A673 (cell line): ENCODE measurements around the gene CCDC85A. TPM values are rescaled to one million over a fixed set of nuclear protein-coding genes. Genes with fewer than 3 reads are reported as not detected.

ENCODE experiments used
- BruUV-seq: library from RNA; stranded (reverse); fragments of 400-500 nt; replicated peaks from 2 replicates; lab custom pipeline; 2021; lab: Mats Ljungman, UMichigan
- CTCF ChIA-PET: fragments of 300-600 bp; sonication (Branson Sonifier 250); formaldehyde crosslinking; loops from one replicate; lab custom pipeline; 2022; ENCODE audit warnings: antibody characterized with exemption; lab: Charles Lee
- POLR2A ChIA-PET: fragments of 300-600 bp; sonication (Branson Sonifier 250); formaldehyde crosslinking; loops from one replicate; lab custom pipeline; 2022; ENCODE audit warnings: antibody characterized with exemption; ENCODE audit not compliant: low non-redundant PET; lab: Charles Lee
- DNase-seq: peaks from one replicate; pipeline ENCODE4 v3.0.0-alpha.2; 2015; ENCODE audit warnings: low spot score
- H3K27ac ChIP-seq: fragments of 200-600 bp; sonication (generic); 2 replicates; pipeline ENCODE4 v1.5.1; 2016; ENCODE audit warnings: mixed run types, low read depth, mild to moderate bottlenecking, mixed read lengths, antibody characterized with exemption, low read length; ENCODE audit not compliant: poor library complexity, severe bottlenecking
- H3K27me3 ChIP-seq: fragments of 200-600 bp; sonication (generic); replicated peaks from 2 replicates; pipeline ENCODE4 v1.6.1; 2017; ENCODE audit warnings: mixed run types, low read depth, mild to moderate bottlenecking, mixed read lengths, antibody characterized with exemption, low read length; ENCODE audit not compliant: insufficient read depth, poor library complexity
- H3K36me3 ChIP-seq: fragments of 200-600 bp; sonication (generic); 2 replicates; pipeline ENCODE4 v1.6.1; 2016; ENCODE audit warnings: mixed run types, mild to moderate bottlenecking, mixed read lengths, antibody characterized with exemption, low read length; ENCODE audit not compliant: insufficient read depth, poor library complexity, severe bottlenecking
- H3K4me1 ChIP-seq: fragments of 200-600 bp; sonication (generic); 2 replicates; pipeline ENCODE4 v1.6.1; 2017; ENCODE audit warnings: mixed run types, mild to moderate bottlenecking, mixed read lengths, antibody characterized with exemption, low read length; ENCODE audit not compliant: insufficient read depth, poor library complexity, severe bottlenecking
- H3K4me3 ChIP-seq: fragments of 200-600 bp; sonication (generic); 2 replicates; pipeline ENCODE4 v1.5.1; 2016; ENCODE audit warnings: low read depth, mixed run types, mild to moderate bottlenecking, mixed read lengths, low read length; ENCODE audit not compliant: poor library complexity, severe bottlenecking
- H3K9me3 ChIP-seq: fragments of 200-600 bp; sonication (generic); 2 replicates; pipeline ENCODE4 v1.6.1; 2016; ENCODE audit warnings: mixed run types, low read depth, mild to moderate bottlenecking, mixed read lengths, antibody characterized with exemption, low read length; ENCODE audit not compliant: poor library complexity, severe bottlenecking
- EZH2 ChIP-seq: fragments of 200-600 bp; sonication (generic); IDR thresholded peaks from 2 replicates; pipeline ENCODE4 v1.6.1; 2017; ENCODE audit warnings: borderline replicate concordance, low read depth, mild to moderate bottlenecking, mixed read lengths, antibody characterized with exemption, low read length; ENCODE audit not compliant: poor library complexity, severe bottlenecking
- intact Hi-C: fragments of 100-400 bp; cut with micrococcal nuclease; formaldehyde crosslinking; loops from one replicate; pipeline ENCODE4 v1.10.0; 2022; ENCODE audit not compliant: unreplicated experiment
- total RNA-seq: library from RNA; stranded (reverse); gene quantifications from 2 replicates; pipeline ENCODE4 v1.2.3, GENCODE V29; 2021
- TF ChIP-seq, protein P1 (sequence below): fragments of 300-800, 200-600 bp; sonication (generic); conservative IDR thresholded peaks from 2 replicates; pipeline ENCODE4 v1.5.1; 2017; ENCODE audit warnings: low read depth, mild to moderate bottlenecking, antibody characterized with exemption, low read length, moderate library complexity, mixed read lengths

The CCDC85A gene
- total RNA-seq, 1 experiment from 2014 or later: 0.39 TPM

GRCh38 chr2:56315376-56315775, 131.6 kb downstream of the CCDC85A start:
- ChIA-PET CTCF (no interaction called here), POLR2A (no interaction called here)
- H3K27ac ChIP-seq: no peak overlapping the region
- H3K9me3 ChIP-seq: no peaks in the 10 kb centered on the region
- H3K4me3 ChIP-seq: no peak overlapping the region
- H3K27me3 ChIP-seq: no peaks in the 10 kb centered on the region
- no TSS peak for BruUV-seq
- H3K36me3 ChIP-seq: no peaks in the 10 kb centered on the region
- TF ChIP-seq, protein P1, sequence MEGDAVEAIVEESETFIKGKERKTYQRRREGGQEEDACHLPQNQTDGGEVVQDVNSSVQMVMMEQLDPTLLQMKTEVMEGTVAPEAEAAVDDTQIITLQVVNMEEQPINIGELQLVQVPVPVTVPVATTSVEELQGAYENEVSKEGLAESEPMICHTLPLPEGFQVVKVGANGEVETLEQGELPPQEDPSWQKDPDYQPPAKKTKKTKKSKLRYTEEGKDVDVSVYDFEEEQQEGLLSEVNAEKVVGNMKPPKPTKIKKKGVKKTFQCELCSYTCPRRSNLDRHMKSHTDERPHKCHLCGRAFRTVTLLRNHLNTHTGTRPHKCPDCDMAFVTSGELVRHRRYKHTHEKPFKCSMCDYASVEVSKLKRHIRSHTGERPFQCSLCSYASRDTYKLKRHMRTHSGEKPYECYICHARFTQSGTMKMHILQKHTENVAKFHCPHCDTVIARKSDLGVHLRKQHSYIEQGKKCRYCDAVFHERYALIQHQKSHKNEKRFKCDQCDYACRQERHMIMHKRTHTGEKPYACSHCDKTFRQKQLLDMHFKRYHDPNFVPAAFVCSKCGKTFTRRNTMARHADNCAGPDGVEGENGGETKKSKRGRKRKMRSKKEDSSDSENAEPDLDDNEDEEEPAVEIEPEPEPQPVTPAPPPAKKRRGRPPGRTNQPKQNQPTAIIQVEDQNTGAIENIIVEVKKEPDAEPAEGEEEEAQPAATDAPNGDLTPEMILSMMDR: no peak
- TF ChIP-seq EZH2: no peak
- H3K4me1 ChIP-seq: no peaks in the 10 kb centered on the region
- intact Hi-C loops: no loop called here
- no peak for DNase-seq

DNA sequence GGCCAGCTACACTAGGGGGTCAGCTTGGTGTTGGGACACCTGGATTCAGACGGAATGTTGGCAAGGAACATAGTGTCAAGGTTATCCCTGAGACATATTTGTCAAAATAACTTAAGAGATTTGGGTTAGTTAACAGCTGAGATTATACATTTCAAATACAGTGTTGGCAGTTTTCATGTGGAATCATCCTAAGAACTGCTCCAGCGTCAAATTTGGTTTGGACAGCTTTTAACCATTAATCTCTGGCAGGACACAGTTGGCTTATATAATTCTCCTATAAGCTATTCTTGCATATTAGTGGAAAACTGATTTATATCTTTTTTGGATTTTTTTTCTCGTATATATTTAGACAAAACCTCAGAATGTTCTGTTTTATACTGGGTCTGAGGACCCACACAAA, 132.2 kb downstream of the CCDC85A start:
- H3K4me3 ChIP-seq: no peak overlapping the region
- intact Hi-C loops: no loop called here
- DNase-seq: no peak
- CTCF ChIA-PET: no interaction called here
- POLR2A ChIA-PET: no interaction called here
- no peaks in the 10 kb centered on the region for H3K36me3 ChIP-seq
- H3K9me3 ChIP-seq: no peaks in the 10 kb centered on the region
- TF ChIP-seq, protein P1: no peak
- TF ChIP-seq EZH2: no peak
- no peak overlapping the region for H3K27ac ChIP-seq
- BruUV-seq: no TSS peak
- H3K27me3 ChIP-seq: no peaks in the 10 kb centered on the region
- no peaks in the 10 kb centered on the region for H3K4me1 ChIP-seq

- POLR2A ChIA-PET: no interaction called here
- DNase-seq: no peak
- Histone ChIP-seq H3K4me1 (no peaks in the 10 kb centered on the region), H3K27ac (no peak overlapping the region), H3K4me3 (no peak overlapping the region), H3K36me3 (no peaks in the 10 kb centered on the region), H3K9me3 (no peaks in the 10 kb centered on the region), H3K27me3 (no peaks in the 10 kb centered on the region)
- intact Hi-C loops: no loop called here
- no TSS peak for BruUV-seq
- no peak for TF ChIP-seq EZH2
- TF ChIP-seq, protein P1: no peak
- CTCF ChIA-PET: no interaction called here
These were observed 134.4 kb downstream of the CCDC85A start for GRCh38 chr2:56318147-56318546.
